Activated gamma-delta T cell treated with anti-CD3 and anti-CD28 coated beads, Interleukin-2, amount 50 U/mL, for 16 hours (primary cell): ENCODE data around the gene CDKN2D.
"Not testable (repeated sequence)": the region's sequence is repeated elsewhere in the genome, so short reads cannot be mapped to it uniquely, and the experiment has no call there.

ENCODE experiments used
- DNase-seq: peaks from one replicate; pipeline ENCODE4 v3.0.0-alpha.2; 2020; ENCODE audit warnings: low read depth

CDKN2D gene

DNA sequence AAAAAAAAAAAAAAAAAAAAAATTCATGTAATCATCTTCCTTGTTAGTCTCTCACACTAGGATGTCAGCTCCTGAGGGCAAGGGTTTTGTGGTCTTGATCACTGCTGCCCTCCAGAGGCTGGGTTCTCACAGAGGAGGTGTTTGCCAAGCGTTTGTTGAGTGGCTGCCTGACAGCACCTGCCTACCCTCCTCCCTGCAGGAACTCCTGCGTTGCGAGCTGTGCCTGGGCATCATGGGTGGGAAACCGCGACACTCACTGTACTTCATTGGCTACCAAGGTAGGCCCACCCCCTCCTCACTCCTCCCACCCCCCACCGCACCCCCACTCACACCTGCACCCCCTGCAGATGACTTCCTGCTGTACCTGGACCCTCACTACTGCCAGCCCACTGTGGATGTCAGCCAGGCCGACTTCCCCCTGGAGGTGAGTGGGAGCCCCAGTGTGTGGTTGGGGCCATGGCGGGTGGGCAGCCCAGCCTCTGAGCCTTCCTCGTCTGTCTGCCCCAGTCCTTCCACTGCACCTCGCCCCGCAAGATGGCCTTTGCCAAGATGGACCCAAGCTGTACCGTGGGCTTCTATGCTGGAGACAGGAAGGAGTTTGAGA is 17.0 kb downstream of the CDKN2D start:
- no peak for DNase-seq

GRCh38 chr19:10551006-10551405 is 17.8 kb downstream of the CDKN2D start:
- DNase-seq: not testable (repeated sequence)

GRCh38 chr19:10550336-10550735 is 18.4 kb downstream of the CDKN2D start:
- DNase-seq: no peak

DNA sequence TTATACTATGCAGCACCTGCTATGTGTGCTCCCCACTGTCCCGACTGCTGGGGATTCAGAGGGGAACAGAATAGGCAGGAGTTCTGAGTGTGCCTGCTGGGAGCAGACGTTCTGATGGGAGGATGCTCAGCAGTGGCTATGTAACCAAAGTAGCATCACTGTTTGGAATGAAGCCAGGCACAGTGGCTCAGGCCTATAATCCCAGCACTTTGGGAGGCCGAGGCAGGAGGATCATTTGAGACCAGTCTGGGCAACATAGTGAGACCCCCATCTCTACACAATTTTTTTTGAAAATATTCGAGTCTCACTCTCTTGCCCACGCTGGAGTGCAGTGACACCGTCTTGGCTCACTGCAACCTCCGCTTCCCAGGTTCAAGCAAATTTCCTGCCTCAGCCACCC is 19.0 kb downstream of the CDKN2D start:
- DNase-seq: no peak

GRCh38 chr19:10548746-10549276 is 20.0 kb downstream of the CDKN2D start:
- DNase-seq: no peak

- no peak for DNase-seq
Measured at GRCh38 chr19:10546817-10547216, 22.0 kb downstream of the CDKN2D start.

DNA sequence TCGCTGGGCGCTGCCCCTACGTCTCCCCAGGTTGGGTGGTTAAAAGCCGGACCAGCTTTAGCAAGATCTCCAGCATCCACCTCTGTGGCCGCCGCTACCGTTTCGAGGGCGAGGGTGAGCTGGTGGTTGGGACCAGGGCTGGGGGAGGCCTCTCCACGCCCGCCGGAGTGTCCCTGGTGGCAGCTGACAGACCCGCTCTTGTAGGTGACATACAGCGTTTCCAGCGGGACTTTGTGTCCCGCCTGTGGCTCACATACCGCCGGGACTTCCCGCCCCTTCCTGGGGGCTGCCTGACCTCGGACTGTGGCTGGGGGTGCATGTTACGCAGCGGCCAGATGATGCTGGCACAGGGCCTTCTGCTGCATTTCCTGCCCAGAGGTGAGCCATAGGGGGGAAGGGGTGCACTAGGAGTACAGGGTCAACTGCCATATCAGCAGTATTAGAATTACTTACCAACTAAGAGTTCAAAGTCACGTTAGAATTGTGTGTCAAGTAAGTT is 24.0 kb downstream of the CDKN2D start:
- DNase-seq: no peak

DNA sequence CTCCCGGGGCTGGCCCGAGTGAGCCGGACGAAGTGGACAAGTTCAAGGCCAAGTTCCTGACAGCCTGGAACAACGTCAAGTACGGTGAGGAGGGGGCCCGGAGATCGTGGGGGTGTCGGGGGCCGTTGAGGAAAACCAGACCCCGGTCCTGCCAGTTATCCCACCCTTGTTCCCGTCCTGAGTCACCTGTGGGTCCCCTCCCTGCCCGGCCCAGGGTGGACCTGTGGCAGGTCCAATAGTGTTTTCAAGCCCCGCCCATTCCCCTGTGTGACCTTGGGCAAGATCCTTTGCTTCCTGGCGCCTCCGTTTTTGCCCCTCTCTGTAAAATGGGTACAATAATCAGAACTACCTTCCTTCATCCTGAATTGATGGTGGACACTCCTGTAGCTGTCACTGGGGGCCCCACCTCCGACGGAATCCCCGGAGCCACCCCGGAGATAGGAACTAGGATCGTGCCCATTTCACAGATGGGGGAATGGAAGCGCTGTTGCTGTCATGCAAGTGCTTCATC is 24.5 kb downstream of the CDKN2D start:
- no peak for DNase-seq

DNA sequence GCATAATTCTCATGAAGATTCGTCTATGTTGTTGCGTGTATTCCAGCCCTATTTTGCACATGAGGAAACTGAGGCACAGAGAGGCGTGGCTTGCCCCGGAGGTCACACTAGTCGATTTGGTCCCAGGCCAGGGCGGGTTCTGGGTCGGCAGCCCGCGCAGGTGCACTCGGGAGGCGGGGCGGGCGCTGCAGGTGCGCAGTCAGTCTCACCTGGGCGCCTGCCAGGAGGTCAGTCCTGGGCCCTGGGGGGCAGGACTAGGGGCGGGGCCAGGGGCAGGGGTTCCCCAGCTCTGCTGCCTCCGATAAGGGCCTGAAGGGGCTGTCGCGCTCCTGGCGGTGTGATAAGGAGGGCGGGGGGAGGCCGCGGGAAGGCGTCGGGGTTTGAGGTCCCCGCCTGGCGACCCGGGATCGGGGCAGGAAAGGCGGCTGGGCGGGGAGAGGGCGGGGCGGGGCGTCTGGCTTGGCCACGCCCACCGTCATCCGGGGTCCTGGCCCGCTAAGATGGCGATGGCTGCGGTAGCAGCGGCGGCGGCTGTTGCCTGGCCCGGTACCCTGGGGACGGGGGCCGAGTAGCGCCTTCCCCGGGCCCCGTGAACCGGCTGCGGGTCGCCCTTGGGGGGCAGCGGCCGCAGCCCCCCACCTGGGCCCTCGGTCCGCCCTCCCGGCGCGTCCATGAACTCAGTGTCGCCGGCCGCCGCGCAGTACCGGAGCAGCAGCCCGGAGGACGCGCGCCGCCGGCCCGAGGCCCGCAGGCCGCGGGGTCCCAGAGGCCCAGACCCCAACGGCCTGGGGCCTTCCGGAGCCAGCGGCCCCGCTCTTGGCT is 25.1 kb downstream of the CDKN2D start, which contains the start of gene ATG4D:
TSS of gene ATG4D (plus strand) at position 485 of the 822 bp plus-strand sequence. CDS start at position 672, 187 bp downstream.
- DNase-seq: peak; percentile 58

- DNase-seq: no peak
Measured at GRCh38 chr19:10543059-10543419, 25.7 kb downstream of the CDKN2D start.

GRCh38 chr19:10539016-10539415 is 29.8 kb downstream of the CDKN2D start:
- DNase-seq: not testable (repeated sequence)

DNA sequence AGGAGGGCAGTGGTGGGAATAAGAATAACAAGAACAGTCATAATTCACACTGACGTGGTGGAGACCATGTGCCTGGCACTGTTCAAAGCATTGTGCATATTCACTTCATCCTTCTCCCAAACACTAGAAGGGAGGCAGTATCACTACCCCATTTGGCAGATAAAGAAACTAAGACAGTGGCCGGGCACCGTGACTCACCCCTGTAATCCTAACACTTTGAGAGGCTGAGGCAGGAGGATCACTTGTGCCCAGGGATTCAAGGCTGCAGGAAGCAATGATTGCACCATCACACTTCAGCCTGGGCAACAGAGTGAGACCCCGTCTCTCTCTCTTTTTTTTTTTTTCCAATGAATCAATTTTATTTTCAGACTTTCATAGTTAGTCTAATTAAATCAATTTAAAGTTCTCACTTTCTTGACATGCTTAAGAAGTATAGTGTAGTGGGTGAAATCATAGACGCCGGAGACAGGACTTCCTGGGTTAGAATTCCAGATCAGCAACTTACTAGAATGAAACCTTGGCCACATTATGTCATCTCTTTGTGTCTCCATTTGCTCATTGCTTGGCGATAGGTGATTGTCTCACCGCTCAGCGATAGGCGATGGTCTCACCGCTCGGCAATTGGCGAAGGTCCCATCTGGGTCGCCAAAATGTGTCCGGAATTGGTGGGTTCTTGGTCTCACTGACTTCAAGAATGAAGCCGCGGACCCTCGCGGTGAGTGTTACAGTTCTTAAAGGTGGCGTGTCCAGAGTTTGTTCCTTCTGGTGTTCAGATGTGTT is 30.4 kb downstream of the CDKN2D start:
- no peak for DNase-seq

DNA sequence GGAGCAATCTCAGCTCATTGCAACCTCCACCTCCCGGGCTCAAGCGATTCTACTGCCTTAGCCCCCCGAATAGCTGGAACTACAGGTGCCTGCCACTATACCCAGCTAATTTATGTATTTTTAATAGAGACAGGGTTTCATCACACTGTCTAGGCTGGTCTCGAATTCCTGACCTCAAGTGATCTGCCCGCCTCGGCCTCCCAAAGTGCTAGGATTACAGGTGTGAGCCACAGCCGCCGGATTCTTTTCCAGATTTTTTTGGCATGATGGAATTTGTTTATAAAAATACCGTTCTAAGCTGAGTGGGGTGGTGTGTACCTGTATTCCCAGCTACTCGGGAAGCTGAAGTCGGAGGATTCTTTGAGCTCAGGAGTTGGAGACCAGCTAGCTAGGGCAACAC is 31.1 kb downstream of the CDKN2D start:
- no peak for DNase-seq

DNA sequence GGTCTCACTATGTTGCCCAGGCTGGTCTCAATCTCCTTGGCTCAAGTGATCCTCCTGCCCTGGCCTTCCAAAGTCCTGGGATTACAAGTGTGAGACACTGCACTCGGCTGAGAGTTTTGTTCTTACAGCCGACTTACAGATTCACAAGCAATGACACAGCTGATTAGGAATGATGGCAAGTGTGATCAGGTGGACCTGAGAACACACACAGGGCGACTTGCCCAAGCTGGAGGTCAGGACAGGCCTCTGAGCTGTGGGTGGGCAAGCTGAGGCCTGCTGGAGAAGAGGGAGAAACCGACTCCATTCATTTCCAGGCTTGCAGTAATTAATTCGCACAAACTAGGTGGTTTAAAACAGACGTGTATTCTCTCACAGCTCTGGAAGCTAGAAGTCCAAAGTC is 33.2 kb downstream of the CDKN2D start:
- no peak for DNase-seq

- DNase-seq: no peak
Measured at GRCh38 chr19:10533646-10534386, 35.0 kb downstream of the CDKN2D start.

DNA sequence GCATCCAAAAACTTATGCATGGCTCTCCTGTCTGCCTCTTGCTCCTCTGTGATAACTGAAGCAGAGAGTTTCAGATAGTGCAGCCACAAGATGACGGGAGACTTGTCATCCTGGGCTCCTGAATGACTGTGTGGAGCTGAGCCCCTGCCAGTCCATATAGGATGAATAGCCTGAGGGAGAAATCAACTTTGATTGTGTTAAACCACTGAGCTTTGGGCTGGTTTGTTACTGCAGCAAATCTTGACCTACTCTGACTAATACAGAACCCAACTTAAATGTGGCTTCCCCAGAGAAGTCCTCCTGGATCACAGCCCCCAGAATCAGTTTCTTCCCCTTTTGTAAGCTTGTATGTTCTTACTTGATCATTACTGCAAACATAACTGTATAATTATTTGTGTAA is 36.3 kb downstream of the CDKN2D start:
- no peak for DNase-seq

DNA sequence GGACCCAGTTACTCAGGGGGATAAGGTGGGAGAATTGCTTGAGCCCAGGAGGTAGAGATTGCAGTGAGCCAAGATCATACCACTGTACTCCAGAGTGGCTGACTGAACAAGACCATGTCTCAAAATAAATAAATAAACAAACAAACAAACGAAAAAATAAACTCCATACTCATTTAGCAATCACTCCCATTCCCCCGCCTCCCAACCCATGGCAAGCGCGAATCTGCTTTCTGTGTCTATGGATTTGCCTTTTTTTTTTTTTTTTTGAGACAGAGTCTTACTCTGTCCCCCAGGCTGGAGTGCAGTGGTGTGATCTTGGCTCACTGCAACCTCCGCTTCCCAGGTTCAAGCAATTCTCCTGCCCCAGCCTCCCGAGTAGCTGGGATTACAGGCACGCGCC is 41.9 kb downstream of the CDKN2D start:
- not testable (repeated sequence) for DNase-seq

- no peak for DNase-seq
Measured at GRCh38 chr19:10525636-10526035, 43.1 kb downstream of the CDKN2D start.

DNA sequence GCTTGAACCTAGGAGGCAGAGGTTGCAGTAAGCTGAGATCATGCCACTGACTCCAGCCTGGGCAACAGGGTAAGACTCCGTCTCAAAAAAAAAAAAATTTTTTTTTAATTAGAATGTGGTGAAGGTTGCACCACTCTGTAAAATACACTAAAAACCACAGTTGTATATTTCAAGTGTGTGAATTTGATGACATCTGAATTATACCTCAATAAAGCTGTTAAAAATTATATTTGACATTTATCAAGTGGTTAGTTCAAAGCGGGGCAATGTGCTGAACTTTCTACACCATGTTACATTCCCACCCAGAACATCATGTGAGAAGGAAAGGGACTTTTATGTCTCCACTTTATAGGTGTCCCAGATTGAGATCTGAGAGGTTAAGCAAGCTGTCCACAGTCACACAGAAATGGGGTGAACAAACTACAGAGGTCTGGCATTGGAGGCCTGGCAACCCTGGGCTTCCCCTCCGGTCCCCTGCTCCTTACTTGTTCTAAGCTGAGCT is 45.6 kb downstream of the CDKN2D start:
- no peak for DNase-seq

- DNase-seq: no peak
Measured at GRCh38 chr19:10521461-10522171, 47.2 kb downstream of the CDKN2D start.
